Karpas-422 (cell line): ENCODE measurements around the gene OR6B1. TPM values are rescaled to one million over a fixed set of nuclear protein-coding genes. Genes with fewer than 3 reads are reported as not detected.
"Not testable (repeated sequence)": the region's sequence is repeated elsewhere in the genome, so short reads cannot be mapped to it uniquely, and the experiment has no call there.

ENCODE experiments used
- DNase-seq: peaks from one replicate; pipeline ENCODE4 v3.0.0-alpha.2; 2015
- H2AFZ ChIP-seq: fragments of 200-600 bp; sonication (generic); 2 replicates; pipeline ENCODE4 v1.6.1; 2014; ENCODE audit warnings: antibody characterized with exemption, low read length, mixed read lengths
- H3K27ac ChIP-seq: fragments of 200-600 bp; sonication (generic); 2 replicates; pipeline ENCODE4 v1.5.1; 2014; ENCODE audit warnings: mild to moderate bottlenecking, low read length, moderate library complexity
- H3K27me3 ChIP-seq: fragments of 200-600 bp; sonication (generic); 2 replicates; pipeline ENCODE4 v1.6.1; 2014; ENCODE audit warnings: low read length, mixed read lengths
- H3K36me3 ChIP-seq: fragments of 200-600 bp; sonication (generic); 2 replicates; pipeline ENCODE4 v1.6.1; 2014; ENCODE audit warnings: low read length, mixed read lengths; ENCODE audit not compliant: insufficient read depth
- H3K4me1 ChIP-seq: fragments of 200-600 bp; sonication (generic); 2 replicates; pipeline ENCODE4 v1.6.1; 2014; ENCODE audit warnings: mild to moderate bottlenecking, low read length, mixed read lengths
- H3K4me2 ChIP-seq: fragments of 200-600 bp; sonication (generic); 2 replicates; pipeline ENCODE4 v1.6.1; 2014; ENCODE audit warnings: low read length, low read depth, mild to moderate bottlenecking; ENCODE audit not compliant: poor library complexity, severe bottlenecking
- H3K4me3 ChIP-seq: fragments of 200-600 bp; sonication (generic); 2 replicates; pipeline ENCODE4 v1.5.1; 2014; ENCODE audit warnings: mild to moderate bottlenecking, antibody characterized with exemption, low read length, mixed read lengths
- H3K79me2 ChIP-seq: fragments of 200-600 bp; sonication (generic); 2 replicates; pipeline ENCODE4 v1.6.1; 2014; ENCODE audit warnings: mild to moderate bottlenecking, low read length, mixed read lengths
- H3K9ac ChIP-seq: fragments of 200-600 bp; sonication (generic); 2 replicates; pipeline ENCODE4 v1.6.0; 2014; ENCODE audit warnings: low read length
- H3K9me2 ChIP-seq: fragments of 200-600 bp; sonication (generic), shearing (Covaris generic); replicated peaks from 2 replicates; pipeline ENCODE4 v1.6.0; 2014; ENCODE audit warnings: mild to moderate bottlenecking, low read length, moderate library complexity; ENCODE audit not compliant: insufficient read depth
- H3K9me3 ChIP-seq: fragments of 300-700, 200-600 bp; sonication (generic); 2 replicates; pipeline ENCODE4 v1.6.1; 2014; ENCODE audit warnings: low read length, mixed read lengths
- H4K20me1 ChIP-seq: fragments of 200-600 bp; sonication (generic); 2 replicates; pipeline ENCODE4 v1.6.1; 2014; ENCODE audit warnings: mild to moderate bottlenecking, antibody characterized with exemption, low read length, low read depth; ENCODE audit not compliant: insufficient read depth
- total RNA-seq: library from RNA; depleted of rRNA; stranded (reverse); fragments of >200 nt; shearing (Covaris generic); gene quantifications from 2 replicates; pipeline ENCODE4 v1.2.3, GENCODE V29; 2014; ENCODE audit warnings: low replicate concordance

OR6B1 gene
- total RNA-seq, 1 experiment from 2014 or later, result not detected

DNA sequence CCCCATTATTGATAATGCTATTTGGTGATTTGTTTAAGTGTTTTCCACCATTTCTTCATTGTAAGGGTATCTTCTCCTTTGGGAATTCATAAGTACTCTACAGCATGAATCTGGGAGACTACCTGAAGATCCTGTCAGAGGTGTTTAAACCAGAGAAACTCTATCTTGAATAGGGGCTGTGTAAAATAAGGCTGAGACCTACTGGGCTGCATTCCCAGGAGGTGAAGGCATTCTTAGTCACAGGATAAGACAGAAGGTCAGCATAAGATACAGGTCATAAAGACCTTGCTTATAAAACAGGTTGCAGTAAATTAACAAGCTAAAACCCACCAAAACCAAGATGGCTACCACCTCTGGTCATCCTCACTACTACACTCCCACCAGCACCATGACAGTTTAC, 35.3 kb downstream of the OR6B1 start:
- H3K9me3 ChIP-seq, result no peaks in the 10 kb centered on the region
- H3K79me2 ChIP-seq, result no peaks in the 10 kb centered on the region
- no peaks in the 10 kb centered on the region for H3K9me2 ChIP-seq
- no peak overlapping the region for H3K4me2 ChIP-seq
- no peak for DNase-seq
- H3K27me3 ChIP-seq, result no peaks in the 10 kb centered on the region
- no peaks in the 10 kb centered on the region for H4K20me1 ChIP-seq
- H3K27ac ChIP-seq, result no peak overlapping the region
- no peak overlapping the region for H3K9ac ChIP-seq
- H3K36me3 ChIP-seq, result no peaks in the 10 kb centered on the region
- H3K4me1 ChIP-seq, result no peaks in the 10 kb centered on the region
- H2AFZ ChIP-seq, result no peak overlapping the region
- no peak overlapping the region for H3K4me3 ChIP-seq

DNA sequence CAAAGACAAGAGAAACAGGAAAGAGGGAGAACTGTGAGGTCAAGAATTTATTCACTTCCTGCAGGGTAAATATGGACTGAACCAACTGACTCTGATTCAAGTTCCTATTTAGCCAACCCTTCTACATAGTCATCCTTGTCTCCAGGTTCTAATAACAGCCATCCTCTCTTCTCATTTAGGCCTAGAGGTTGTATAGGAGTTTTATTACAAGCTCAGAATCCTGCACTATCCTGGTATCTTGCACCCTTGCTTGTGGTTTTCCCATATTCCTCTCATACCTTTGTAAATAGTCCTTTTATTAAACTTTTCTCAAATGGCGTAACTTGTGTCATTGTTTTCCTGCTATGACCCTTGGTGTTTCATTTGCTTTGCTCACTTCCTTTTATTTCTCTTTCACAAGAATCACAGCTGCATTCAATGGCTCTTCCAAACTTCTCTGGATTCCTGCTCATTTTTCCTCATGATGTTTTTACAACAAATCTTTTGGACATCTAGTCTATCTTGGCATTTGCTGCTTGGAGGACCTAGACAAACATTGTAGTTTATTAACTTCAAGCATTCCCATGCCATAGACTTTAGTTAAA, 36.3 kb downstream of the OR6B1 start:
- DNase-seq, result no peak
- no peak overlapping the region for H3K4me3 ChIP-seq
- H2AFZ ChIP-seq, result no peak overlapping the region
- H3K4me2 ChIP-seq, result no peak overlapping the region
- no peaks in the 10 kb centered on the region for H3K9me3 ChIP-seq
- no peaks in the 10 kb centered on the region for H4K20me1 ChIP-seq
- no peak overlapping the region for H3K9ac ChIP-seq
- no peaks in the 10 kb centered on the region for H3K27me3 ChIP-seq
- no peaks in the 10 kb centered on the region for H3K9me2 ChIP-seq
- no peak overlapping the region for H3K27ac ChIP-seq
- H3K79me2 ChIP-seq, result no peaks in the 10 kb centered on the region
- no peaks in the 10 kb centered on the region for H3K36me3 ChIP-seq
- no peaks in the 10 kb centered on the region for H3K4me1 ChIP-seq

DNA sequence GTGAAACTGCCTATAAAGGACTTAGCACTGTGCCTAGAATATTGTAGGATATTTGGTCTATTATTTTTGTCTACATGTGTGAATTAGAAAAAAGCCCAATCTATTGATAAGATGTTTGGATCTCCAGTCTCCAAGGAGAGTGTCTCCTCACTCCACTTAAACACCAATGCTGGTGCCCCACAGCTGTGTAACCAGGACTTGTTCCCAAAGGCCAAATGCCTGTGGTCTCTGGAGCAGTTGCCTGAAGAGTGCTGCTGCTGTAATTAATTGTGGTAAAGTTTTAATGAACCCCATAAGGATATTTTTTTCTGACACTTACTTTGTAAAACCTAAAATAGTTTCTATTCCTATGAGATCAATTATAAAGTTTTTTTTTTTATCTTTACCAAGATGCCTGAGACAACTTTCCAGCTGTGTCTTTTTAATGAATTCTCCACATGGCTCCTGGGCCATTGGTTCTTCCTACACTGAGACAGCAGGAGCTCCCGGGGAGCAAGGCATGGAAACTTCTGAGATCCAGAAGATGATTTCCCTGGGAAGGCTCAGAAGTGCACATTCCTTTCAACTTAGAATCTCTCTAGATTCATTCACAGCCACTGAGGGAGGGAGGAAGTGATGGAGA, 37.4 kb downstream of the OR6B1 start:
- no peak overlapping the region for H3K27ac ChIP-seq
- no peaks in the 10 kb centered on the region for H3K4me1 ChIP-seq
- H3K9me3 ChIP-seq, result no peaks in the 10 kb centered on the region
- no peaks in the 10 kb centered on the region for H4K20me1 ChIP-seq
- H2AFZ ChIP-seq, result no peak overlapping the region
- no peak overlapping the region for H3K4me2 ChIP-seq
- H3K9me2 ChIP-seq, result no peaks in the 10 kb centered on the region
- H3K9ac ChIP-seq, result no peak overlapping the region
- no peaks in the 10 kb centered on the region for H3K79me2 ChIP-seq
- DNase-seq, result no peak
- no peaks in the 10 kb centered on the region for H3K36me3 ChIP-seq
- H3K27me3 ChIP-seq, result no peaks in the 10 kb centered on the region
- no peak overlapping the region for H3K4me3 ChIP-seq

DNA sequence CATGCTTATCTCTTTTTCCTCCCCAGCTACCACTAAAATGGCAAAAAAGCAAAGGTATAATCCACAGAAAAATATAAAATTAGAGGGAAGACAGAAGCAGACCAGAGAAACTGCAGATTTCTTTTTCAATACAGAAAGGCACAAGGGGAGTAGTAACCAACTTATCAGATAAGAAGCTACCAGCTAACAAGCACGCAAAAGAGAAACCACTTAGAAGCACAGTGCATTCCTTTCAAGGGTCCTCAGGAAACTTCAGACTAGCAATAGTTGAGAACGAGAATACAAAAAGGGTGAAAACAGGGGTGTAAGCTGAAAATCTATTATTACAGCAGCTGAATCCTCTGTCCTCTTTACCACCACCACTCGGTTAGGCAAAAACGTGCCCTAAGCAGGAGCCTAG, 38.8 kb downstream of the OR6B1 start:
- H3K9me2 ChIP-seq, result no peaks in the 10 kb centered on the region
- H3K9ac ChIP-seq, result no peak overlapping the region
- no peak overlapping the region for H3K4me3 ChIP-seq
- no peaks in the 10 kb centered on the region for H3K36me3 ChIP-seq
- H3K4me1 ChIP-seq, result no peaks in the 10 kb centered on the region
- H3K79me2 ChIP-seq, result no peaks in the 10 kb centered on the region
- H3K27me3 ChIP-seq, result no peaks in the 10 kb centered on the region
- no peak overlapping the region for H3K27ac ChIP-seq
- no peaks in the 10 kb centered on the region for H4K20me1 ChIP-seq
- no peak overlapping the region for H3K4me2 ChIP-seq
- no peaks in the 10 kb centered on the region for H3K9me3 ChIP-seq
- no peak overlapping the region for H2AFZ ChIP-seq
- DNase-seq, result no peak

DNA sequence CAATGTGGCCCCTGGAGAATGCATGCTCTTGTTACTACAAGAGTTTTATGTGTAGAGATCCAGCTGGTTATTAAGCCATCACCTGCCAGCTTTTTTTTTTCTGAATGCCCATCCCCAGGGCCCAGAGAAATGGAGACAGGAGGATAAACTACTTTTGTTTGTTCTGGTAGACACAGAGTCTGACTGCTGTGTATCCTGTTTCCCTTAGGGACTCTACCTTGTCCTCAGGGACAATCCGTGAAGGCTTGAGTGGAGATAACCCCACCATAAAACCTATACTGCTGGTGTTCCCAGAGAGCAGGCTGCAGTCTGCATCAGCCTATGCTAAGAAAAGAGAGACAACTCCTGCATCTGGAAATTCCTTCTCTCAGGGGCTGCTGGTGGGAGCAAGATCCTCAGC, 48.5 kb downstream of the OR6B1 start, which contains the start of gene OR2A5:
Gene OR2A5 (plus strand): TSS at position 301 of the 400 bp plus-strand sequence. CDS start 1,454 bp downstream, outside the sequence.
- no peak within 1 kb of the TSS for H3K4me3 ChIP-seq
- no peaks in the 10 kb centered on the region for H3K9me2 ChIP-seq
- no peaks in the 10 kb centered on the region for H3K9me3 ChIP-seq
- no peak for DNase-seq
- H4K20me1 ChIP-seq, result no peaks in the 10 kb centered on the region
- no peaks in the 10 kb centered on the region for H3K4me1 ChIP-seq
- no peak within 1 kb of the TSS for H2AFZ ChIP-seq
- H3K9ac ChIP-seq, result no peak within 1 kb of the TSS
- no peak within 1 kb of the TSS for H3K4me2 ChIP-seq
- no peaks in the 10 kb centered on the region for H3K79me2 ChIP-seq
- no peak within 1 kb of the TSS for H3K27ac ChIP-seq
- H3K27me3 ChIP-seq, result no peaks in the 10 kb centered on the region
- H3K36me3 ChIP-seq, result no peaks in the 10 kb centered on the region

DNA sequence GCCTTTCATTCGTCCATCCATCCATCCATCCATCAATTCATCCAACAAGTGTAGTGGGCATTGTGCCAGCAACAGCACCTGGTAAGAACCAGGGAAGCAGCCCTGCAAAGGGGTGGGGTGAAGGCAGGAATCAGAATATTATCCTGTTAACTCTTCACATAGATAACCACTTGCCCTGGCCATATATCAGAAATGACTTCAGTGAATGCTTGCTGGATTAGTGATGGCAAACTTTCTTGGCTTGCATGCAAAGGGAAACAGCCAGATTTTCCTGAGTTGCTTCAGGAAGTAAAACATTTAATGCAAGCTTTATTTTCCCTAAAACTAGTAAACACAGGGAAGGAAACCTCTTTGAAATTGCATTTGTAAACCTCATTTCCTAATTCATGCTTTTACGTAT, 49.4 kb downstream of the OR6B1 start:
- no peak overlapping the region for H3K27ac ChIP-seq
- H3K9me2 ChIP-seq, result no peaks in the 10 kb centered on the region
- no peaks in the 10 kb centered on the region for H3K36me3 ChIP-seq
- no peak overlapping the region for H2AFZ ChIP-seq
- H4K20me1 ChIP-seq, result no peaks in the 10 kb centered on the region
- no peak overlapping the region for H3K9ac ChIP-seq
- H3K4me3 ChIP-seq, result no peak overlapping the region
- H3K79me2 ChIP-seq, result no peaks in the 10 kb centered on the region
- no peaks in the 10 kb centered on the region for H3K9me3 ChIP-seq
- H3K4me2 ChIP-seq, result no peak overlapping the region
- no peak for DNase-seq
- H3K27me3 ChIP-seq, result no peaks in the 10 kb centered on the region
- no peaks in the 10 kb centered on the region for H3K4me1 ChIP-seq

DNA sequence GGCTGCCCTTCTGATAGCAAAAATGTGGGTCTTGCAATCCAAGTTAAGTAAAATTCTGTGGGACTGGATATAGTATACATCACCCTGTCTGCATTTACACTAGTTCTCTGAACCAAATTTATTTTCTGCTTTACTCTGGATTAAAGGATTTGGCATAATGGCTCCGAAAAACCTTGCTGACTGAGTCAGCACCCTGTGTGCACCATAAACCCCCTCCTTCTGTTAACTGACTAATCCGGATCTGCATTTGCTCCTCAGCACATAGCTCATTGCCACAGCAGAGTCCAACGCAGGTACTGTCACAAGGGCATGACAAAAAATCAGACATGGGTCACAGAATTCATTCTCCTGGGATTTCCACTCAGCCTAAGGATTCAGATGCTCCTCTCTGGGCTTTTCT, 50.0 kb downstream of the OR6B1 start:
- H3K9me3 ChIP-seq, result no peaks in the 10 kb centered on the region
- H3K36me3 ChIP-seq, result no peaks in the 10 kb centered on the region
- no peaks in the 10 kb centered on the region for H3K9me2 ChIP-seq
- H3K27me3 ChIP-seq, result no peaks in the 10 kb centered on the region
- DNase-seq, result no peak
- no peak overlapping the region for H2AFZ ChIP-seq
- H3K9ac ChIP-seq, result no peak overlapping the region
- no peaks in the 10 kb centered on the region for H3K4me1 ChIP-seq
- H3K27ac ChIP-seq, result no peak overlapping the region
- H3K79me2 ChIP-seq, result no peaks in the 10 kb centered on the region
- no peak overlapping the region for H3K4me3 ChIP-seq
- H4K20me1 ChIP-seq, result no peaks in the 10 kb centered on the region
- no peak overlapping the region for H3K4me2 ChIP-seq

DNA sequence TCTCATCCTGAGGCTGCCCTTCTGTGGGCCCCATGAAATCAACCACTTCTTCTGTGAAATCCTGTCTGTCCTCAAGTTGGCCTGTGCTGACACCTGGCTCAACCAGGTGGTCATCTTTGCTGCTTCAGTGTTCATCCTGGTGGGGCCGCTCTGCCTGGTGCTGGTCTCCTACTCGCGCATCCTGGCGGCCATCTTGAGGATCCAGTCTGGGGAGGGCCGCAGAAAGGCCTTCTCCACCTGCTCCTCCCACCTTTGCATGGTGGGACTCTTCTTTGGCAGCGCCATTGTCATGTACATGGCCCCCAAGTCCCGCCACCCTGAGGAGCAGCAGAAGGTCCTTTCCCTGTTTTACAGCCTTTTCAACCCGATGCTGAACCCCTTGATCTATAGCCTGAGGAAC, 50.8 kb downstream of the OR6B1 start:
- H3K4me1 ChIP-seq, H3K79me2 ChIP-seq, H3K36me3 ChIP-seq, H4K20me1 ChIP-seq, H3K4me2 ChIP-seq, H2AFZ ChIP-seq, H3K4me3 ChIP-seq, H3K27me3 ChIP-seq, DNase-seq, H3K9me3 ChIP-seq, H3K9me2 ChIP-seq, H3K9ac ChIP-seq, H3K27ac ChIP-seq: not testable (repeated sequence)
